GM19023 (cell line): ENCODE data around the gene SPATC1L.

Experiments
- ATAC-seq: cut with Tn5 transposase; IDR thresholded peaks from one replicate; pipeline ENCODE4 v1.9.1; 2021; ENCODE audit warnings: mild to moderate bottlenecking, moderate library complexity; ENCODE audit not compliant: unreplicated experiment

SPATC1L gene

DNA sequence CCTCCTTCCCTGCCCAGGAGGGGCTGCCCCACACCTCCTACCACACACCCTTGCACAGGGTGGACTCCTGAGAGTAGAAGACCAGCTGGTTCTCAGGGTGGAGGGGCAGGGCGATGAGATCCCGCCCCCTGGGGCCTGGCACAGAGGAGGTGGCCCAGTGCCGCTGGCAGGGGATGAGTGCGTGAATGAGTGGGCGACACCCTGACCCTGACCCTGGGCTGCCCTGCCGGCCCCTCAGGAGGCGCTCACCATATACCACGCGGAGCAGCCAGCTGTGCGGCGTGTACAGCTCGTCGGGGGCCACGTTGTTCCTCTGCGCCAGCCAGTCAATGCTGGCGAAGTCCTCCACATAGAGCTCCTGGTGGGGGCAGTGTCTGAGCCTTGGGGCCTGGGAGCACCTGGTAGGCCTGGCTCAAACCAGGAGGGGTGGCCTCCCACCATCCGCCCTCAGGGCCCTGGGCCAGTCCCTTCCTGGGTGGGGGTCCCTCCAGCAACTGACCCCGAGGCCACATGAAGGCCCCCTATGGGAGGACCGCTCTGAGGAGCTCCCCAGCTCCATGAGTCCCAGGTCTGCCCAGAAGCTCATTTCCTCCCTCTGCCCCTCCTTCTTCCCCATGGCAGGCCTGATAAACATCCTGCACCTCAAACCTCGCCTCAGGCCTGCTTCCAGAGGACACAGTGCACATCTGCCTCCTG, 31.3 kb upstream of the SPATC1L start:
- ATAC-seq, result no peak

DNA sequence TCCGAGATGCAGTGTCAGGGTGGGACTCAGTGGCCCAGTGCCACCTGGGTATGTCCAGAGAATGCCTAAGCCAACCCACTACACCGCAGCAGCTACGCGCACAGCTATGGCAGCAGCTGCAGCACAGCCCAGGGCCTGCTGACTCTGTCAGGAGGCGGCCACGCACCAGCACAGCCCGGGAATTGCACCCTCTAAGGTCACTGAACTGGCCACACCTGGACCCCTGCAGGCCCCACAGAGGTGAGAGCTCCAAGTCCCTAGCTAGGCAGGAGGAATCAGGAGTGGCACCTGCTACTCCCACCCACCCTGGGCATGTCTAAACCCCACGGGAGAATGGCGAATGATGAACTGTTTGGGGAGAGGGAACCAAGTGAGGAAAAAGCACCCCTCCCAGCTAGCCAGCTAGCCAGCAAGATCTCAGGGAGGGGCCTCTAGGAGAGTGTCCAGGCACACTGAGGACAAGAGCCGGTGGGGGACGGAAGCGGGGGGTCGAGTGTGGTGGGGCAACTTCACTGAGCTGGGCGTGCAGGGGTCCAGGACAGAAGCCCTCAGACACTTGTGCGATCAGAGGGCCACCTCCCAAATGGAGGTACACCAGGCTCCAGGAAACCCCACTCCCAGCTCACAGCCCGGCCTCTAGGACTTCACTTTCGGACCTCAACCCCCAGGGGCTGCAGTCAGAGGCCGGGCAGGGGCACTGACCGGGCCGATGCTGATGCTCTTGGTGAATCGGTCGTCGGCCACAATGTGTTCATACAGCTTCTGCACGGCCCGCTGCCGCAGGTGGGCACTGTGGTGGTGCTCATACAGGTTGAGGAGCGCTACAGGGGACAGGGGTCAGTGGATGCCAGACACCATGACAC, 30.4 kb upstream of the SPATC1L start:
- no peak for ATAC-seq

DNA sequence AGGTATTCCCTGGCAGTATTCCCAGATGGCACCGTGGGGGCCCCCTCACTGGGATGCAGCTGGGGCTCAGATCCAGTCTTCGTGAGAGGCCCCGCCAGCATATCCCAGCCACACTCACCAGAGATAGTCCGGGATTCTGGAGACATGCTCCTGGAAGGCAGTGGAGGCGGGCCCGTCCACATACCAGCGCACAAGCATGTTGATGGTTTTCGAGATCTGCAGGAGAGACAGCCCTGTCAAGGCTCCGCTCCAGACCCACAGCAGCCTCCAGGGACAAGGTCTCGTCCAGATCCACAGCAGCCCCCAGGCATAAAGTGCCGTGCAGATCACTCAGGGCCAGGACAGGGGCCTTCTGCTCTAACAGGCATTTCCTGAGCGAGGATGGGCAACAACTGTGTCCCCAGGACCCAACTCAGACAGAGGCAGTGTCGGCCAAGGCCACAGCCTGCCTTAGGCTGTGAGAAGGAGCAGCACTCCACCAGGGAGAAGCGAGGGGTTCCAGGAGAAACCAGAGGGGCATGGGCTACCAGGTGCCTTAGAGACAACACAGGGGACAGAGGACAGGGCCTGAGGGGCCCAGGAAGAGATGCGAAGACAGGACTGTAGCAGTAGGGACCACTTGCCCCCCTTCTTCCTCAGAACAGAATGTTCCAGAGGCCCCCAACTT, 29.5 kb upstream of the SPATC1L start:
- no peak for ATAC-seq

DNA sequence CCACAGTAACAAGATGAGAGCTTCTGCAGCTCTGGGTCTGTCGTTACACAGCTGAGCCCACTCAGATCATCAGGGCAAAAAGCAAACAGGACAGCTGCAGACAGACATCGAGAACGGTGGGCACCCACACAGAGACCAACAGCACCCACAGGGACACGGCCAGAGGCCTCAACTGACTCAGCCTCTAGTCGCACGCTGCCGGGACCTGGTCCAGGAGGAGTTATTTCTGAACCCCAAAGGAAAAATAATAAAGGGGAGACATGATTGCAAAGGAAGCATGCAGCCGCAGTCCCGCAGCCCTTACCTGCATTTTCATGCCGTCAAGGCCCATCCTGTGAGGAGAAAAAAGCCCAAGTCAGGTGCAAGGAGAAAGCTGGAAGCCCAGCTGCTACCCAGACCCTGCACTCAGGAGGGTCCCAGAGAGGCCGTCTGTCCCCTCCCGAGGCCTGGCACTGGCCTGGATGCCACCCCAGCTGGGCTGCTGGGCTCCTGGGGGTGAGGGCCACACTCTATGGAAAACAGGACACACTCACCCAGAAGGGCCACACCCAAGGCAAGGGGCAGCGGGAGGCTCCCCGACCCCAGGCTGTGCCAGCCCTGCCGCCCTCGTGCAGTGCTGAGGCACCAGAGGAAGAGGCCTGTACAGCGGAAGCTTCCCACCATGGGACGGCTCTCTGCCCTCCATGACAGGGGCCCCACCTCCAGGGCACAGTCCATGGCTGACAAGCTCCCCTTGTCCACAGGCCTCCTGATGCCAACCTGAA, 28.6 kb upstream of the SPATC1L start:
- no peak for ATAC-seq

DNA sequence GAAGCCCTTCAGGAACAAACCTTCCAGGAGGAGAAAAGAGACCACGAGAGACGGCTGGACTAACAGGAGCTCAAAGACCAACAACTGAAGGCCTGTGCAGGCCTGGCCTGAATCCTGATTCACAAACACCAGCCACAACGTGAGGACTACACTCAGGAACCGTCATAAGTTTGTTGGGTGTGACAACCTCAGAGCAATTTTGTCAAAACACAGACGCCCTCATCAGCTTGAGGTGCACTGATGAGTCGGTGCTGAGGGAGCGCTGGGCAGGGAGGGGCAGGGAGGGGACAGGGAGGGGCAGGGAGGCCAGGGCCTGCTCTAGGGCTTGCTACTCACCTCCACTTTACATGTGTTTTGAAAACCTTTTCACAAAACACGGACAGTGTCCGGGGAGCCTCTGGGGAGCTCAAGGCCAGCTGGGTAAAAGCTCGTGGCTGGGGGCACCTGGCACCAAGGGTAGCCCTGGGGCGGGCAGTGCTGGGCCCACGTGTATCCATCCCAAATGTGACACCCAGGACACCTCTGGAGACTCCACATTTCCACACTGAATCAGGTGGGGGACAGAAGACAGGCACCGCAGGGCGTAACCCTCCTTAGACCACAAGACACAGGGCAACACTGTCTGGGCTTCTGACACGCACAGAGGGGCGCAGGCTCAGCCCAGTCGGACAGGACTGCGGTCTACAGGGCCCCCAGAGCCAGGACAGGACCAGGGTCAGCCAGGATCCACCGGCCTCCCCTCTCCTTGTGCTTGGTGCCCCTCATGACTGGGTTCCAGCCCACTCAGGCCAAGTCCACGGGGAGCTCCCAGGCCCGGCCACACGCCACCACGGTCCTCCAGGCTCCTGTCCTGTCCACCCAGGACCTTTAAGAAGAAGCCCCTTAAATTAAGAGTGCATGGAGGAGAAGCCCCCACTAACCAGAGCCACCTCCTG, 27.8 kb upstream of the SPATC1L start:
- ATAC-seq, result no peak

DNA sequence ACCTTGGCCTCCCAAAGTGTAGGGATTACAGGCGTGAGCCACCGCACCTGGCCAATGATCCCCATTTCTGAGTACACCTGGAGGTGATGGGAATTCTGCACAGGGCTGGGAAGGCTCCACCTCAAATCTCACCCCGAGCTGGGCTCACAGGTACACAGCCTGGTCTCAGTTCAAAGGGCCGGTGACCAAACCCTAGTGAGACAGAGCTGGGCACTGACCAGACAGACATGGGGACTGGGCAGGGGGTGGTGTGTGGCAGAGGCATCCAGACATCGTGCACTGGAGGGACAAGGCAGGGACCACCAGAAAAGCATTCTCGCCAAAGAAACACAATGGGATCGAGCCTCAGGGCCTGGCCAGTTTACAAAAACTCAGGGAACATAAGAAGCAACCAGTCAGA, 27.1 kb upstream of the SPATC1L start:
- ATAC-seq, result no peak

DNA sequence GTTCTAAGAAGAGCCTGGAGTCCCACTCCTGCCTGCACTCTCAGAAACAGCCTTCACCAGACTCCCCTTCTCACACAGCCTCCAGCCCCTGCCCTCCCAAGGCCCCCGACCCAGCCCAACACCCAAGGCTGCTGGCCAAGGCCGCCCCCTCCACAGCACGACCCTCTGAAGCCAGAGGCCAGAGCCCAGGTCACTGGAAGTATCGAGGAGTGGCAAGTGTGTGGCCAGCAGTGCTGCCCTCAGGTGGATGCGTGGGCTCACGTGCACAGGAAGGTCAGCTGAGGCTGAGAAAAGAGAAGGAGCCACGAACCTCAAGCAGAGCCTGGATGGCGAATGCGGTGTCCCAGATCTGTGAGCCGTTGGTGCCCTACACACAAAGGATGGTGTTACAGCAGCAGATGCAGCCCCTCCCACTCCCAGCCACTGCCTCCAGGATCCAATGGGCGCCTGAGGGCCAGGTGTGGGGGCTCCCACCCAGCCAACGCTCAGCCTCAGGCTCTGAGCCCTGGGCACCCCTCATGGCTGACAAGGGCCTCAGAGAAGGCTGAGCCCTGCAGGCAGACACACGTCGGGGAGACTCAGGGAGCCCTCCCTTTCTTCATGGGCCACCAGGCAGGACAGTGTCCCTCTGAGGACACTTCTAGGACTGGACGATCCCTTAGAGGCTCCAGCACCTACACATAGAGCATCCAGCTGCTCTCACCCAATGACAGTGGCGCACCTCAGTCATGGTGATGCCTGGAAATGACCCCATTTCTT, 26.3 kb upstream of the SPATC1L start:
- no peak for ATAC-seq

DNA sequence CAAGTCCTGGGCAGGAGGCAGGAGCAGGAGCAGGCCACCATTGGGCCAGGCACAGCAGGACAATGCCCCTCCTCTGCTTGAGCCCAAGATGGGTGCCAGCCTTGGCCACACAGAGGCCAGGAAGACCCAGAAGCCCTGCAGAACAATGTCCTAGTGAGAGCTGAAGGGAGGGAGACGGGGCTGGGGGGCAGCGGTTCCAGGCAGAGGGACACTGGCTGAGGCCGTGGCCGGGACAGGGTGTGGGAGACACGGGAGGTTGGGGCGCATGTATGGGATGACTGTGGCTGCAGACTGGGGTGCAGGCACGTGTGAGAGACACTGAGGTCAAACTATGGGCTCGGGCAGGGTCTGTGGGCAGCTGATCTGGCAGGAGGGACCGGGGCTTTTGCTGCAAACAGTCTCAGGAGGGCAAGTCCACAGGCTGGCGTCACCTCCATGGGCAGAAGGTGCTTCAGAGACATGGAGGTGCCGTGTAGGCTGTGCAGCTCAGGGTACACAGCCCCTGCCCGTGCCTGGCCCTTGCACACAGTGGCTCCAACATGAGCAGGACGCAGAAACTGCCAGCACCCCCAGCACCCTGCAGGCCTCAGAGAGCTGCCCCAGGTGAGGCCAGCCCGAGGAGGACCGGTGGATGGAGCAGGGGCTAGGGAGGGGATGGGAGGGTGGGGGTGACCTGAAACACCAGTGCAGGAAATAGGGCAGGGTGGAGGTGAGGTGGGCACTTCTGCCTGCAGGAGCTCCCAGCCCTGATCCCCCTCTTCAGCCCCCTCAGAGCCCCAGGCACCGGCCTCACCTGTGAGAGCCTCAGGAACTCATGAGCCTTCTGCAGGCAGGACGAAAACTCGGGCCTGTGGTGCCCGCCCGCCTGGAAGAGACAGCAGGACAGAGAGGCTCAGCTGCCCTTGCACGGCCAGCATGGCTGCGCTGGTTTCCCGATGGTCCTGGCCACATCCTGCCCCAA, 24.8 kb upstream of the SPATC1L start:
- ATAC-seq, result no peak

DNA sequence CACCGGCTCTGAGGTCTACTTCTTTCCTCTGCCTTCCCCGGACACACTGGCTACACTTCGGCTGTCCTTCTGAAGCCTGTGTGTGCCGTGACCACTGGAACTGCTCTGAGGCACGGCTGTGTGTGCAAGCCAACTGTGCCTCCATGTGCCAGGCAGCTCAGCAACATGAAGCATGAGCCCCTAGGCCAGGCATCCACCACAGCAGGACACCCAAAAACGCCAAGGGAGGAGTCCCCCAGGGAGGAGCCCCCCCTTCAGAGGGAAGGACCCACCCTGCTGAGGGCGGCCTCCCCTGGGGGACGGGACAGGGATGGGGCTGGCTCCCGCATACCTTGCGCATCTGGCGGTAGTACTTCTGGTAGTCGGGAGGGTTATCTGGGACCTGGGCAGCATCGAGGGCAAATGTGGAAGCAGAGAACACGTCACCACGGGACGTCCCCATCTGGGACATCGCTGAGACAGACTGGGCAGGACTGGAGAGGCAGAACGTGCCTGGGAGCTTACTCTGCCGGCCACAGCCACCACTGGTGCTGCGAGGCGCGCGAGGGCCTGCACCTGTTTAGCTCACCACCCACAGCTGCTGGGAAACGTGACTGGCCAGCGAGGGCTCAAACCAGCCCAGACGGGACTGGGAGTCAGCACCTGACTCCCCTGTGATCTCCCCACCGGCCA, 23.8 kb upstream of the SPATC1L start:
- no peak for ATAC-seq

DNA sequence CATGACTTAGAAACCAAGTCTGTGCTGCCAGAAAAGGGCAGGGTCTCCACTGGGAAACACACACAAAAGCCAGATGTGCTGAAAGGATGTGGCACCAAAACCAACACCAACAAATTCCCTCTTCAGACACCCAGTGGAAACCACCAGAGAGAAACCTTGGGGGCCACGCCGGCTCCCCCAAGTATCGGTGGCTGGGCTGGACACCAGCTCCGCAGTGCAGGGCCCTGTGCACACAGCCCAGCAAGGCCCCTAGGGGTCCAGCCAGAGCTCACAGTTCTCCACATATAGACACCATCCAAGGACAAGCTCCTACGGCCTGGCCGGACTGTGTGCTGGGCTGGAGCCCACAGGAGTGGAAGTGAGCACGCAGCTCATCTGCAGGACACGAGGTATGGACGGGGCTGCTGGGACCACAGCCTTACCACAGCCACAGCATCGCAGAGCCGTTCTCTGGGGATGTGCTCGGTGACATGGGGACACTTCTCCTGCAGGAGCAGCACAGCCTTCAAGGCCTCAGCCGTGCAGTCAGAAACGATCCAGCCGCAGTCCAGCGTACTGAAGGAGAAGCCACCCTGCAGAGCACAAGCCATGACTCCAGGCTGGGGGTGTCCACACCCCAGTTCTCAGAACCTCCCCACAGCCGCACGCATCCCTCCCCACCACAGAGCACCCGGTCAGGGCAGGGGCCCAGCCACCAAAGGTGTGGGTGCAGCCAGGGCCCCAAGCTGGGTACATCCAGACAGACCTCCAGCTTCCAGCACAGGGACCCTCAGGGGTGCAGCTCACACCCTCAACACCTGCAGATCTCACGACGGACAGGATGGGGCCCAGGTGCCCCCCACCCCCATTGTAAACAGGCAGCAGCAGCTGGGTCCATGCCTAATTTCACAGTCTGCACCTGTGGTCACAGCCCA, 23.0 kb upstream of the SPATC1L start:
- no peak for ATAC-seq

DNA sequence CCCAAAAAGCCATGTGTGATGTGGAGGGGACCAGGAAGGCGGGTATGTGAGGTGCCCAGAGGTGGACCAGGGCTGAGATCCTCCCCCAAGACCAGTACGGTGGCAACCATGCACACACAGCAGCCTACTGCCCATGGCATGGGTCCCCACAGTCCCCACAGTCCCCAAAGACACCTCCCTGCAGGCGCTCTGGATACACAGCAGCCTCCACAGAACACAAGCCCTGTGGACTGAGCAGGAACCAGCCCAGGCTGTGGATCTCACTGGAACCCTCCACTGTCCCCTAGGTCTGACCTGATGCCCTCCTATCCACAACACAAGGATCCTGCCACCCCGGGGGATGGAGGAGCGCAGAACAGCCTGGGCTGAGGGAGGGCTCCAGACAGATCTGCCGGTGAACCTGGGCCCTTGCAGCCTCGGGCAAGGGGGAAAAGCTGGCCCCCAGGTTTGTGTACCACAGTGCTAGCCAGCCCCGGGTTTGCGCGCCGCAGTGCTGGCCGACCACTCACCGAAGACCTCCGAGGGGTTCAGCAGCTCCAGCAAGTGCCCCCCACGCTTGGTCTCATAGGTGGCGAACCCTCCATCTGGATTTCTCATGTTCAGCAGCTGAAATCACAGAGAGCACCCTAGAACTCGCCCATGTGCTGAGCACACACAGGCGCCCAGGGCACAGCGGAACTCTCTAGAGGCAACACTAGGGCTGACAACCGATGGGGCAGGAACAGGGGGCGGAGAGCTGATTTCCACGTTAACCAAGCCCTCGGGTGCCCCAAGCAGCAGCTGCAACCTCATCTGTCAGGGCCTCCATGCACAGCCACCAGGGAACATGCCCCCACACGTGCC, 22.1 kb upstream of the SPATC1L start:
- no peak for ATAC-seq

DNA sequence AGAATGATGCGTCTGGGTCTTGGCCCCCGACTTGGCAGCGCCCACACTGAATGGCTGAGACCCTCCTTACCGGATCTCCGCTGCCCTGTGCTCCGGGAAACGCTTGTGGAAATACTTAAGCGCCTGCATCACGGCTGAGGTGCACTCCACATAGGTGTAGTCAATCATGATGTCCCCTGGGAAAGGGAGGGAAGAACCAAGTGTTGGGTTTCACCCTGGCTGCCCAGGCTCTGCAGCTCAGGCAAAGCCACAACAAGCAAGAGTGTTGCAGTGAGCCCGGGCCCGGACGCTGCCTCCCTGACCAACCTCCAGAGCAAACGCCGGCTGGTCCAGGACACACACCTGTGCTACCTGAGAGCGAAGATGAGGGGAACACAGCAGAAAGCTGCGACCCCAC, 21.5 kb upstream of the SPATC1L start:
- ATAC-seq, result no peak

DNA sequence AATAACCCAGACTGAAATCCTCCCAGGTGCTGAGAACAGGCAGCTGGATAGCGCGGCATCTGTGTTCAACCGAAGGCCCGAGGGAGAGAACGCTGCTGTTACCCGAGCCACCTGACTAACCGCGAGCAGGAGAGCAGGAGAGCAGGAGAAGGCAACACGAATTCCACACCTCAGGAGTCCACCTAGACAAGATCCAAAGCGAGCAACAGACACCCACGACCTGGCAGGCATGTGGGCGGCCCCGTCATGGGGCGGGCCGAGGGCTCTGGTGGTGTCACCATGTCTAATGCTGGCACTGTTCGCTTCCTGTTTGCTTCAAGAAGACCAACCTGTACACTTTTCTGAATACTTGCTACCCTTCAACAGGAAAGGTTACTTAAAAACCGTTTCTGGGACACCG, 20.9 kb upstream of the SPATC1L start:
- no peak for ATAC-seq

DNA sequence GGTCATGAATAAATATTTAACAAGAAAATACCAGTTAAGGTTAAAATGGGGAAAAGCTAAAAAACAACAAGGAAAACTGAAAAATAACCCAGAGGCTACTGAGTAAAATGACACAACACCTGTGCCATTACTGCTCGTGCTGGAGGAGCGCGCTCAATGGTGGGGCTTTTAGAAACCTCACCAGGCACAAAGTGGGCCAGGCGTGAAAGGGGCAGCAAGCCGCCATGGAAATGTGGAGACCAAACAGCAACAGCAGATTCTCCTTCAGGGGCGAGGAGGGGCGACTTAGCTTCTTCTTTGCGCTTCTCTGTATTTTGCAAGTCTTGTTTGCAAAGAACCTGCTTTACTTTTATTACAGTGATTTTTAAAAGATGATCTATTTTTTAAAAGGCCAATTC, 18.9 kb upstream of the SPATC1L start:
- ATAC-seq, result no peak

DNA sequence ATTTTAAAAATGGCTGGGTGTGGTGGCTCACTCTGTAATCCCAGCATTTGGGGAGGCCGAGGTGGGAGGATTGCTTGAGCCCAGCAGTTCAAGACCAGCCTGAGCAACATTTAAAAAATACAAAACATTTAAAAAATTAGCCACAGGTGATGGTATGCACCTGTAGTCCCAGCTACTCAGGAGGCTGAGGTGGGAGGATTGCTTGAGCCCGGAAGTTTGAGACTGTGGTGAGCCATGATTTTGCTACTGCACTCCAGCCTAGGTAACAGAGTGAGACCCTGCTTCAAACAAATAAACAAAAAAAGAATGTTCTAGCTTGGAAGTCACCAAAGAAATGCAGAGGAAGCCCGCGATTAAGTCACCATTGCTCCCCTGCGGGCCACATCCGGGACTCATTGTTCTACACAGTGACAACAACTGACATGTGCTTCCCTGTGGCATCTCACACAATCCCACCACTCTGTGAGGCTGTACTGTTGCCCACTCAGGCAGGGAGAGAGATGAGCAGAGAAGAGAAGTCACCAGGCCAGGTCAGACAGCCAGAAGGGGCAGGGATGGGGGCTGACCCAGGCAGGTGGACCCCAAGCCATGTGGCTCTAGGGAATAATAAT, 18.4 kb upstream of the SPATC1L start:
- no peak for ATAC-seq
